HG03378 (cell line): ENCODE measurements around the gene TRO.

Experiments
- ATAC-seq: cut with Tn5 transposase; IDR thresholded peaks from one replicate; pipeline ENCODE4 v1.9.1; 2021; ENCODE audit warnings: mild to moderate bottlenecking, moderate library complexity; ENCODE audit not compliant: unreplicated experiment

Gene TRO

GRCh38 chrX:54920610-54921426 lies at the start of gene TRO:
Gene TRO, plus strand, starts transcription at chrX:54920824. Its CDS starts 1,423 bp downstream, at chrX:54922247.
- no peak for ATAC-seq

GRCh38 chrX:54885740-54886139 lies 34.9 kb upstream of the TRO start:
- no peak for ATAC-seq

- no peak for ATAC-seq
These were observed 29.1 kb upstream of the TRO start for GRCh38 chrX:54891573-54891972.

- no peak for ATAC-seq
These were observed 26.5 kb upstream of the TRO start for GRCh38 chrX:54894159-54894558.

- ATAC-seq = no peak
These were observed 10.7 kb upstream of the TRO start for GRCh38 chrX:54909941-54910340.

GRCh38 chrX:54921427-54922021 lies 900 bp downstream of the TRO start:
- ATAC-seq = no peak

GRCh38 chrX:54922547-54922946 lies 1.9 kb downstream of the TRO start:
- no peak for ATAC-seq

- no peak for ATAC-seq
These were observed 2.8 kb downstream of the TRO start for GRCh38 chrX:54923376-54923775.

GRCh38 chrX:54926978-54927377 lies 6.4 kb downstream of the TRO start:
- no peak for ATAC-seq

- ATAC-seq = no peak
These were observed 8.3 kb downstream of the TRO start for GRCh38 chrX:54928876-54929275.

GRCh38 chrX:54930291-54931049 lies 9.8 kb downstream of the TRO start:
- ATAC-seq = no peak

- no peak for ATAC-seq
These were observed 10.5 kb downstream of the TRO start for GRCh38 chrX:54931107-54931506.

- ATAC-seq = no peak
These were observed 12.7 kb downstream of the TRO start for GRCh38 chrX:54933150-54933826.

- no peak for ATAC-seq
These were observed 13.4 kb downstream of the TRO start for GRCh38 chrX:54934058-54934457.

GRCh38 chrX:54934890-54935289 lies 14.3 kb downstream of the TRO start:
- no peak for ATAC-seq

- no peak for ATAC-seq
These were observed 14.7 kb downstream of the TRO start for GRCh38 chrX:54935306-54935705.

- ATAC-seq = no peak
These were observed 16.8 kb downstream of the TRO start for GRCh38 chrX:54937416-54937815.

GRCh38 chrX:54944816-54945215 lies 24.2 kb downstream of the TRO start:
- no peak for ATAC-seq

- ATAC-seq = no peak
These were observed 24.6 kb downstream of the TRO start for GRCh38 chrX:54945224-54945623.

GRCh38 chrX:54950730-54951375 lies 30.2 kb downstream of the TRO start:
- ATAC-seq = no peak

- ATAC-seq = no peak
These were observed 41.1 kb downstream of the TRO start for GRCh38 chrX:54961750-54962149.
